GM23248 (cell line): ENCODE data around the gene TTC22. TPM values are rescaled to one million over a fixed set of nuclear protein-coding genes. Genes with fewer than 3 reads are reported as not detected.

Experiments
- DNase-seq: peaks from one replicate; pipeline ENCODE4 v3.0.0-alpha.2; 2015
- H2AFZ ChIP-seq: fragments of 200-600 bp; sonication (generic); 2 replicates; pipeline ENCODE4 v1.6.1; 2016; ENCODE audit warnings: antibody characterized with exemption
- H3F3A ChIP-seq: fragments of 200-600 bp; sonication (generic); 2 replicates; pipeline ENCODE4 v1.6.1; 2016; ENCODE audit warnings: mild to moderate bottlenecking, antibody characterized with exemption, mixed run types; ENCODE audit not compliant: insufficient read depth
- H3K27ac ChIP-seq: fragments of 200-600 bp; sonication (generic); 2 replicates; pipeline ENCODE4 v1.5.1; 2016; ENCODE audit warnings: mild to moderate bottlenecking
- H3K27me3 ChIP-seq: fragments of 200-600 bp; sonication (generic); replicated peaks from 2 replicates; pipeline ENCODE4 v1.6.1; 2016; ENCODE audit warnings: mild to moderate bottlenecking; ENCODE audit not compliant: insufficient read depth
- H3K36me3 ChIP-seq: fragments of 200-600 bp; sonication (generic); 2 replicates; pipeline ENCODE4 v1.6.1; 2016; ENCODE audit warnings: low read depth, mild to moderate bottlenecking
- H3K4me1 ChIP-seq: fragments of 200-600 bp; sonication (generic); 2 replicates; pipeline ENCODE4 v1.6.1; 2016; ENCODE audit warnings: mild to moderate bottlenecking; ENCODE audit not compliant: insufficient read depth
- H3K4me2 ChIP-seq: fragments of 200-600 bp; sonication (generic); one replicate; pipeline ENCODE4 v1.6.1; 2016; ENCODE audit warnings: mild to moderate bottlenecking; ENCODE audit not compliant: unreplicated experiment
- H3K4me3 ChIP-seq: fragments of 200-600 bp; sonication (generic); 2 replicates; pipeline ENCODE4 v1.5.1; 2016; ENCODE audit warnings: mild to moderate bottlenecking
- H3K79me2 ChIP-seq: fragments of 200-600 bp; sonication (generic); 2 replicates; pipeline ENCODE4 v1.6.1; 2016; ENCODE audit warnings: mild to moderate bottlenecking; ENCODE audit not compliant: insufficient read depth
- H3K9ac ChIP-seq: fragments of 200-600 bp; sonication (generic); 2 replicates; pipeline ENCODE4 v1.6.1; 2016; ENCODE audit warnings: mild to moderate bottlenecking
- H3K9me2 ChIP-seq: fragments of 200-600 bp; sonication (generic); 2 replicates; pipeline ENCODE4 v1.6.1; 2016; ENCODE audit warnings: mixed run types, mild to moderate bottlenecking, moderate library complexity; ENCODE audit not compliant: insufficient read depth
- H3K9me3 ChIP-seq: fragments of 200-600 bp; sonication (generic); one replicate; pipeline ENCODE4 v1.6.1; 2017; ENCODE audit warnings: low read depth
- H4K20me1 ChIP-seq: fragments of 200-600 bp; sonication (generic); 2 replicates; pipeline ENCODE4 v1.6.0; 2016; ENCODE audit not compliant: insufficient read depth
- EZH2 ChIP-seq: fragments of 200-600 bp; sonication (generic); IDR thresholded peaks from 2 replicates; pipeline ENCODE4 v1.6.1; 2018; ENCODE audit warnings: antibody characterized with exemption, mild to moderate bottlenecking; ENCODE audit not compliant: insufficient read depth, poor library complexity, severe bottlenecking
- EZH2phosphoT487 ChIP-seq: fragments of 200-600 bp; sonication (generic); IDR thresholded peaks from 2 replicates; pipeline ENCODE4 v1.6.1; 2018; ENCODE audit warnings: antibody characterized with exemption, moderate library complexity, mild to moderate bottlenecking, low read depth; ENCODE audit not compliant: insufficient read depth
- WGBS, 2 experiments: methylation state at CpG; one replicate each; pipeline ENCODE4 v1.1.6; 2015 to 2017; ENCODE audit warnings: low lambda C conversion rate in 2 of 2, low coverage in 1 of 2; ENCODE audit errors: missing lambda C conversion rate in 2 of 2; 5-methylcytosine and 5-hydroxymethylcytosine counted together
- in situ Hi-C: fragments of 300-500 bp; cut with MboI; formaldehyde crosslinking; loops from 2 replicates; pipeline ENCODE4 v1.15.0; 2020
- polyA plus RNA-seq: library from polyadenylated mRNA; unstranded; fragments of >200 nt; fragmentation: Nextera tagmentation; extraction: Ambion mirVana; gene quantifications from 2 replicates; pipeline ENCODE4 v1.2.1, GENCODE V29; 2016
- total RNA-seq: library from RNA; depleted of rRNA; stranded (reverse); fragments of >200 nt; shearing (Covaris generic); gene quantifications from 2 replicates; pipeline ENCODE4 v1.2.3, GENCODE V29; 2014

Gene TTC22
- total and polyA plus RNA-seq, 2 experiments from 2014 or later, result not detected

- no peak overlapping the region for H3K4me2 ChIP-seq
- H3K27me3 ChIP-seq, result peaks cover 5% of the 10 kb centered on the region; the same call in 1 of the 2 replicates
- H3K36me3 ChIP-seq, result no peaks in the 10 kb centered on the region
- no peak overlapping the region for H3K4me3 ChIP-seq
- H4K20me1 ChIP-seq, result no peaks in the 10 kb centered on the region
- H3K4me1 ChIP-seq, result no peaks in the 10 kb centered on the region
- no peak for TF ChIP-seq EZH2phosphoT487
- TF ChIP-seq EZH2, result no peak
- no peaks in the 10 kb centered on the region for H3K9me2 ChIP-seq
- no peak for DNase-seq
- no peaks in the 10 kb centered on the region for H3K9me3 ChIP-seq
- no peaks in the 10 kb centered on the region for H3K79me2 ChIP-seq
- no peak overlapping the region for H2AFZ ChIP-seq
- WGBS, 2 experiments, result 78 to 81% methylated on average over 7 of the region's 7 CpGs
- in situ Hi-C loops, result loop anchor here (25.0 kb wide), 1 partner anchor 703 kb away; no protein-coding TSS in a partner anchor
- H3K27ac ChIP-seq, result no peak overlapping the region
- H3F3A ChIP-seq, result no peaks in the 10 kb centered on the region
- H3K9ac ChIP-seq, result no peak overlapping the region
These were observed 14.2 kb upstream of the TTC22 start for GRCh38 chr1:54815086-54815876.

DNA sequence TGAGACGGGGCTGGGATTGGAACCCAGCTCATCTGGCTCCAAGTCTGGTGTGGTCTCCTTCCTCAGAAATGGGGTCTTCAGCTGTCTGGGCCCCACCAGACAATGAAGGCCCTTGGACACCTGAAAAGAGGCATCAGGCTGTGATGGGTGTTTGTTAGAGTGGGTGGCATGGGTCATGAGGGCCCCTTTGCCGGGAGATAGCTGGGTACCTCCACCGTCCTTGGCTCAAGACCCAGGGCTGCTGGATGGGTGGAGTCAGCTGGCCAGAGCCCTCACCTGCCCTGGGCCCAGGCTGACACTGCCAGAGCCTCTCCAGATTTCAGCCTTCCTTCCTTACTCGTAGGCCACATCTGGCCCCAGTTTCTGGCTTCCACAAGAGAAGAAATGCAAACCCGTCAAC lies 13.4 kb upstream of the TTC22 start:
- H3F3A ChIP-seq, result no peaks in the 10 kb centered on the region
- no peak overlapping the region for H2AFZ ChIP-seq
- no peak overlapping the region for H3K4me2 ChIP-seq
- no peak overlapping the region for H3K27ac ChIP-seq
- in situ Hi-C loops, result loop anchor here (25.0 kb wide), 1 partner anchor 702 kb away; no protein-coding TSS in a partner anchor
- H3K4me1 ChIP-seq, result no peaks in the 10 kb centered on the region
- H3K9me2 ChIP-seq, result no peaks in the 10 kb centered on the region
- H3K9me3 ChIP-seq, result no peaks in the 10 kb centered on the region
- WGBS, 2 experiments, result 65 to 74% methylated on average over 5 of the region's 5 CpGs
- H4K20me1 ChIP-seq, result no peaks in the 10 kb centered on the region
- no peak overlapping the region for H3K9ac ChIP-seq
- DNase-seq, result no peak
- H3K4me3 ChIP-seq, result no peak overlapping the region
- no peak for TF ChIP-seq EZH2phosphoT487
- no peak for TF ChIP-seq EZH2
- H3K36me3 ChIP-seq, result no peaks in the 10 kb centered on the region
- no peaks in the 10 kb centered on the region for H3K79me2 ChIP-seq
- H3K27me3 ChIP-seq, result peaks cover 5% of the 10 kb centered on the region; the same call in 1 of the 2 replicates

- Histone ChIP-seq H4K20me1 (no peaks in the 10 kb centered on the region), H3K36me3 (no peaks in the 10 kb centered on the region), H3K27ac (no peak overlapping the region), H3K79me2 (no peaks in the 10 kb centered on the region), H3K9ac (no peak overlapping the region), H3K4me1 (no peaks in the 10 kb centered on the region), H3K9me3 (no peaks in the 10 kb centered on the region), H3K4me3 (no peak overlapping the region), H3K9me2 (no peaks in the 10 kb centered on the region), H3F3A (no peaks in the 10 kb centered on the region), H2AFZ (no peak overlapping the region), H3K4me2 (no peak overlapping the region), H3K27me3 (peaks cover 5% of the 10 kb centered on the region; the same call in 1 of the 2 replicates)
- DNase-seq, result no peak
- in situ Hi-C loops, result loop anchor here (25.0 kb wide), 1 partner anchor 702 kb away; no protein-coding TSS in a partner anchor
- TF ChIP-seq EZH2phosphoT487 (no peak), EZH2 (no peak)
- 49 to 57% methylated on average over 10 of the region's 10 CpGs for WGBS, 2 experiments
These were observed 13.0 kb upstream of the TTC22 start for GRCh38 chr1:54814126-54814498.

GRCh38 chr1:54813485-54814125 lies 12.5 kb upstream of the TTC22 start:
- no peaks in the 10 kb centered on the region for H4K20me1 ChIP-seq
- H3K36me3 ChIP-seq, result no peaks in the 10 kb centered on the region
- H3K9ac ChIP-seq, result no peak overlapping the region
- no peaks in the 10 kb centered on the region for H3K79me2 ChIP-seq
- no peaks in the 10 kb centered on the region for H3K4me1 ChIP-seq
- no peak overlapping the region for H2AFZ ChIP-seq
- no peaks in the 10 kb centered on the region for H3F3A ChIP-seq
- no peak for DNase-seq
- H3K4me3 ChIP-seq, result no peak overlapping the region
- no peak for TF ChIP-seq EZH2
- TF ChIP-seq EZH2phosphoT487, result no peak
- no peak overlapping the region for H3K27ac ChIP-seq
- H3K9me2 ChIP-seq, result no peaks in the 10 kb centered on the region
- H3K9me3 ChIP-seq, result no peaks in the 10 kb centered on the region
- in situ Hi-C loops, result loop anchor here (25.0 kb wide), 1 partner anchor 701 kb away; no protein-coding TSS in a partner anchor
- no peak overlapping the region for H3K4me2 ChIP-seq
- WGBS, 2 experiments, result 77 to 78% methylated on average over 12 to 13 of the region's 13 CpGs
- H3K27me3 ChIP-seq, result peaks cover 5% of the 10 kb centered on the region; the same call in 1 of the 2 replicates
